ENCODE data around the gene SETBP1.

DNA sequence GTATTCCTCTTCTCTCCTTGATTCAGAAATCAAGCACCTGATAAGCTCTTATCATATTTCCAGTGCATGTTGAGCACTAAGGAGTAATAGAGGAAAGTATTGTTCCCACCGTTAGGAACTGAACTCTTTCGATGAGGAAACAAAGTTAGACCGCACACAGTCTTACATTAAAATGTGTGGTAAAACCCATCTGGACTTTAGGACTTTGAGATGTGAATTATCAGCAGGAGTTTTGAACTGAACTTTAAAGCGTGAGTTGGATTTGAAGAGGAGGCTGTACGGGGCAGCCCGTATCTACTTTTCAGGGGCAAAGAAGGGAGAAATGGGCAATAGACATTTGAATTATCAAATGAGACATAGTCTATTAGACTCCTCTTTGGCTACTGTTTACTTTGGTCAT, 134.4 kb downstream of the SETBP1 start:
- TF ChIP-seq SUZ12 (IDR thresholded peaks at IDR 0.05; ENCODE audit: extremely low read depth, insufficient read depth, insufficient read length) (no peak), ZNF274 (IDR thresholded peaks at IDR 0.05; ENCODE audit: low read depth, low read length) (no peak)
